Heart right ventricle (tissue), 16 donors: ENCODE data around the gene HIF3A. TPM values are rescaled to one million over a fixed set of nuclear protein-coding genes. Genes with fewer than 3 reads are reported as not detected.

Experiments used
- ATAC-seq, 8 donors: fragments of 200-7000 bp; cut with Tn5 transposase; one replicate each; pipeline ENCODE4 v1.9.1; 2020; ENCODE audit warnings: mild to moderate bottlenecking in 8 of 8, moderate library complexity in 8 of 8, moderate number of reproducible peaks in 1 of 8
- DNase-seq, 2 donors: peaks; one replicate each; pipeline ENCODE4 v3.0.0-alpha.2; 2020
- H3K27ac ChIP-seq, 10 donors: fragments of 200-600 bp; sonication (generic) in 2 of 10; one replicate each; pipeline versions ENCODE4 v1.5.0 to v1.8.0; 2020 to 2022; ENCODE audit warnings: mild to moderate bottlenecking in 3 of 10
- H3K27me3 ChIP-seq, 7 donors: fragments of 200-600 bp; one replicate each; pipeline ENCODE4 v1.8.0; 2021 to 2022; ENCODE audit warnings: mild to moderate bottlenecking in 2 of 7
- H3K36me3 ChIP-seq, 9 donors: fragments of 200-600 bp; sonication (generic) in 1 of 9; one replicate each; pipeline versions ENCODE4 v1.5.0 to v1.8.0; 2020 to 2022; ENCODE audit warnings: mild to moderate bottlenecking in 2 of 9
- H3K4me1 ChIP-seq, 9 donors: fragments of 200-600 bp; sonication (generic) in 1 of 9; one replicate each; pipeline versions ENCODE4 v1.5.0 to v1.8.0; 2020 to 2022; ENCODE audit warnings: mild to moderate bottlenecking in 4 of 9
- H3K4me3 ChIP-seq, 10 donors: fragments of 200-600 bp; sonication (generic) in 2 of 10; one replicate each; pipeline versions ENCODE4 v1.5.0 to v1.8.0; 2020 to 2022; ENCODE audit warnings: mild to moderate bottlenecking in 7 of 10, moderate library complexity in 2 of 10
- H3K9me3 ChIP-seq, 11 donors: fragments of 200-600 bp in 10 of 11; sonication (generic) in 2 of 11; one replicate each; pipeline versions ENCODE4 v1.5.0 to v1.8.0; 2013 to 2022; ENCODE audit warnings: mild to moderate bottlenecking in 2 of 11, control low read depth in 1 of 11, moderate library complexity in 1 of 11
- CTCF ChIP-seq, 9 donors: fragments of 200-600 bp; sonication (generic) in 2 of 9; IDR thresholded peaks; one replicate each; pipeline versions ENCODE4 v1.5.0 to v1.8.0; 2021 to 2022; ENCODE audit warnings: antibody characterized with exemption in 9 of 9, mild to moderate bottlenecking in 5 of 9, moderate library complexity in 1 of 9
- WGBS, 2 donors: extraction: QIAGEN DNeasy Blood & Tissue Kit; methylation state at CpG; one replicate each; pipeline ENCODE4 v1.1.7; 2013; ENCODE audit warnings: inconsistent platforms in 1 of 2; 5-methylcytosine and 5-hydroxymethylcytosine counted together
- intact Hi-C, 10 donors: fragments of 100-400 bp; cut with DNase I; formaldehyde crosslinking; loops; one replicate each; pipeline versions ENCODE4 v1.11.1 to v1.14.2; 2022
- polyA plus RNA-seq, 2 donors: library from polyadenylated mRNA; stranded (reverse); fragments of 200-250 nt; gene quantifications; one replicate each; pipeline ENCODE4 v1.2.3, GENCODE V29; 2013
- total RNA-seq, 10 donors: library from RNA; stranded (reverse); fragmentation: NEBNext Ultra II Directional in 3 of 10; extraction: Animal tissue kit (Norgen Biotek cat#: 25700) in 3 of 10; gene quantifications; one replicate each; pipeline versions ENCODE4 v1.2.1 to v1.2.4, GENCODE V29; 2021 to 2023
- donor health status: Arrhythmogenic right ventricular cardiomyopathy.
- donor health status: ischemic (EF 13 %, LVEDD 7.1; RV severe dilation, severe dysfunction).
- donor health status: healthy with polysubstance abuse.
- donor health status: DM: no; HTN: yes; CAD: no.
- donor health status: DM: no; HTN: no; CAD: no.
- donor health status: ischemic (EF 25% LVEDD 6.9; RV normal size, moderate dysfunction).
- donor health status: ischemic (EF 25% LVEDD 5.7; RV mildly dilated, moderate dysfunction).
- donor health status: healthy.
- donor health status: DM: yes; HTN: yes; CAD: no.
- donor health status: Ischemic cardiomyopathy.
- donor health status: ischemic (EF 35%, LVEDD 5.7; RV mildly dilated, moderate dysfunction).
- donor health status: nonischemic (EF 11% LVEDD 7.7; RV severe dilation, severe dysfunction).
- donor health status: DM: yes; HTN: yes; CAD: no.
- donor health status: PGD.
- donor health status: ischemic (EF 29% LVEDD 5.4; RV normal size, mild dysfunction).
- donor health status: nonischemic (EF 23%, LVEDD 6.1; RV moderate dilation, normal function).

Gene HIF3A
- total and polyA plus RNA-seq, 12 donors, result 22.7 to 204 (median 48.9) TPM

- peaks cover 0 to 26% (median 0%) of the 10 kb centered on the region in 11 donors for H3K9me3 ChIP-seq
- no peak for TF ChIP-seq CTCF (IDR thresholded peaks at IDR 0.05)
- H3K27ac ChIP-seq, result no peak overlapping the region
- ATAC-seq (no peak), DNase-seq (no peak)
- intact Hi-C loops, result no loop called here
- WGBS, 2 donors, result 74 to 77% methylated on average over 3 of the region's 3 CpGs
- H3K4me3 ChIP-seq, result no peak overlapping the region
- H3K4me1 ChIP-seq, result no peaks in the 10 kb centered on the region
- peaks cover 8 to 100% (median 77%) of the 10 kb centered on the region in 9 donors for H3K36me3 ChIP-seq
- no peaks in the 10 kb centered on the region for H3K27me3 ChIP-seq
These were observed 27.4 kb downstream of the HIF3A start for GRCh38 chr19:46324277-46324676.

GRCh38 chr19:46326608-46327007 lies 29.8 kb downstream of the HIF3A start:
- TF ChIP-seq CTCF (IDR thresholded peaks at IDR 0.05), result no peak
- 97 to 100% methylated on average over 4 of the region's 4 CpGs for WGBS, 2 donors
- no peak for ATAC-seq

GRCh38 chr19:46328079-46328478 lies 31.2 kb downstream of the HIF3A start:
- DNase-seq, result no peak
- peaks cover 6 to 100% (median 69%) of the 10 kb centered on the region in 9 donors for H3K36me3 ChIP-seq
- intact Hi-C loops, result no loop called here
- no peaks in the 10 kb centered on the region for H3K4me1 ChIP-seq
- TF ChIP-seq CTCF (IDR thresholded peaks at IDR 0.05), result no peak
- no peak overlapping the region for H3K27ac ChIP-seq
- H3K4me3 ChIP-seq, result no peak overlapping the region
- no peaks in the 10 kb centered on the region for H3K27me3 ChIP-seq
- peaks cover 0 to 26% (median 0%) of the 10 kb centered on the region in 11 donors for H3K9me3 ChIP-seq
- 87 to 93% methylated on average over 2 of the region's 2 CpGs for WGBS, 2 donors
- ATAC-seq, result no peak

More at GRCh38 chr19:46326608-46327007, 29.8 kb downstream of the HIF3A start:
- peaks cover 6 to 100% (median 73%) of the 10 kb centered on the region in 9 donors for H3K36me3 ChIP-seq
- H3K4me3 ChIP-seq, result no peak overlapping the region
- H3K27ac ChIP-seq, result no peak overlapping the region
- H3K27me3 ChIP-seq, result no peaks in the 10 kb centered on the region
- intact Hi-C loops, result no loop called here
- H3K4me1 ChIP-seq, result no peaks in the 10 kb centered on the region
- H3K9me3 ChIP-seq, result peaks cover 0 to 26% (median 0%) of the 10 kb centered on the region in 11 donors
- no peak for DNase-seq

- Histone ChIP-seq H3K4me3 (no peak overlapping the region), H3K36me3 (peaks cover 6 to 100% (median 61%) of the 10 kb centered on the region in 9 donors), H3K27me3 (no peaks in the 10 kb centered on the region), H3K4me1 (no peaks in the 10 kb centered on the region), H3K9me3 (peaks cover 0 to 26% (median 0%) of the 10 kb centered on the region in 11 donors), H3K27ac (no peak overlapping the region)
- intact Hi-C loops, result no loop called here
- 96 to 97% methylated on average over 2 of the region's 2 CpGs for WGBS, 2 donors
- TF ChIP-seq CTCF (IDR thresholded peaks at IDR 0.05), result no peak
- ATAC-seq, result no peak
- no peak for DNase-seq
These were observed 33.6 kb downstream of the HIF3A start for GRCh38 chr19:46330319-46330918.
